H1 (cell line): ENCODE measurements around the gene NBPF3. TPM values are rescaled to one million over a fixed set of nuclear protein-coding genes. Genes with fewer than 3 reads are reported as not detected.

Experiments used
- CTCF ChIA-PET: fragments of 300-600 bp; sonication (Branson Sonifier 250); formaldehyde crosslinking; loops from one replicate; lab custom pipeline; 2021; ENCODE audit not compliant: partially characterized antibody; lab: Charles Lee
- POLR2A ChIA-PET: fragments of 300-600 bp; sonication (Branson Sonifier 250); formaldehyde crosslinking; loops from one replicate; lab custom pipeline; 2021; ENCODE audit warnings: inconsistent platforms; ENCODE audit not compliant: partially characterized antibody; lab: Charles Lee
- DNase-seq, 2 experiments: peaks; one replicate each; pipeline versions ENCODE4 v3.0.0 to v3.0.0-alpha.2; 2010 to 2022; ENCODE audit warnings: low spot score in 2 of 2, low read depth in 1 of 2, mixed read lengths in 1 of 2
- FAIRE-seq: peaks from 2 replicates; lab custom pipeline; 2011; peaks lifted over from hg19 to GRCh38; lab: Jason Lieb, UNC
- H2AFZ ChIP-seq: 2 replicates; pipeline ENCODE4 v1.8.1; 2012; ENCODE audit warnings: low read length, inconsistent platforms
- H2AK5ac ChIP-seq: 2 replicates; pipeline ENCODE4 v1.6.1; 2013; ENCODE audit warnings: low read depth, low read length
- H2BK120ac ChIP-seq: replicated peaks from 2 replicates; pipeline ENCODE3; 2013; ENCODE audit warnings: low read depth, low read length, inconsistent platforms
- H2BK12ac ChIP-seq: 2 replicates; pipeline ENCODE4 v1.6.1; 2013; ENCODE audit warnings: low read depth, low read length
- H2BK15ac ChIP-seq: 2 replicates; pipeline ENCODE4 v1.6.1; 2013; ENCODE audit warnings: low read length
- H2BK20ac ChIP-seq: 2 replicates; pipeline ENCODE4 v1.6.1; 2013; ENCODE audit warnings: low read length
- H2BK5ac ChIP-seq: 2 replicates; pipeline ENCODE4 v1.6.1; 2013; ENCODE audit warnings: low read depth, low read length
- H3K14ac ChIP-seq: 2 replicates; pipeline ENCODE4 v1.6.1; 2013; ENCODE audit warnings: inconsistent platforms; ENCODE audit not compliant: insufficient read length
- H3K18ac ChIP-seq: 2 replicates; pipeline ENCODE4 v1.6.1; 2013; ENCODE audit warnings: low read length; ENCODE audit errors: extremely low read depth
- H3K23ac ChIP-seq: 2 replicates; pipeline ENCODE4 v1.6.1; 2013; ENCODE audit warnings: inconsistent platforms; ENCODE audit not compliant: insufficient read length
- H3K23me2 ChIP-seq: 2 replicates; pipeline ENCODE4 v1.6.1; 2013; ENCODE audit warnings: low read depth, low read length
- H3K27ac ChIP-seq: 2 replicates; pipeline ENCODE4 v1.6.1; 2011; ENCODE audit warnings: low read depth, low read length, inconsistent platforms
- H3K27me3 ChIP-seq, 4 experiments: replicated peaks in 1 of 4; 1 replicate in 1 of 4; 2 replicates in 3 of 4; pipeline versions ENCODE4 v1.6.1 to v1.8.1; 2011 to 2013; ENCODE audit warnings: low read length in 3 of 4, mild to moderate bottlenecking in 3 of 4, inconsistent platforms in 2 of 4, mixed read lengths in 2 of 4, moderate library complexity in 1 of 4; ENCODE audit not compliant: control insufficient read depth in 3 of 4, insufficient read depth in 3 of 4; ENCODE audit errors: extremely low read depth in 1 of 4
- H3K36me3 ChIP-seq, 4 experiments: 2 replicates each; pipeline versions ENCODE4 v1.6.1 to v1.8.1; 2011 to 2013; ENCODE audit warnings: mild to moderate bottlenecking in 4 of 4, low read length in 3 of 4, moderate library complexity in 2 of 4, control low read depth in 1 of 4, inconsistent platforms in 1 of 4; ENCODE audit not compliant: insufficient read depth in 4 of 4, control insufficient read depth in 2 of 4
- H3K4ac ChIP-seq: replicated peaks from 2 replicates; pipeline ENCODE3; 2013; ENCODE audit warnings: low read length, low read depth, mixed read lengths, inconsistent platforms; ENCODE audit not compliant: insufficient read length
- H3K4me1 ChIP-seq, 4 experiments: replicated peaks in 1 of 4; 1 replicate in 1 of 4; 2 replicates in 3 of 4; pipeline versions ENCODE4 v1.6.1 to v1.8.1; 2011 to 2013; ENCODE audit warnings: low read length in 3 of 4, inconsistent platforms in 2 of 4, mixed read lengths in 1 of 4; ENCODE audit not compliant: insufficient read depth in 4 of 4, control insufficient read depth in 3 of 4
- H3K4me2 ChIP-seq, 2 experiments: 2 replicates each; pipeline versions ENCODE4 v1.6.1 to v1.8.1; 2011 to 2013; ENCODE audit warnings: low read depth in 2 of 2, low read length in 2 of 2, control low read depth in 1 of 2, inconsistent platforms in 1 of 2, mild to moderate bottlenecking in 1 of 2; ENCODE audit not compliant: insufficient read depth in 1 of 2
- H3K4me3 ChIP-seq, 4 experiments: fragments of 200-600, 300-600 bp in 1 of 4; sonication (generic), shearing (Covaris generic), sonication (Bioruptor Twin) in 1 of 4; 2 replicates each; pipeline versions ENCODE4 v1.5.1 to v1.8.1; 2011 to 2016; ENCODE audit warnings: low read length in 4 of 4, low read depth in 3 of 4, control low read depth in 2 of 4, inconsistent platforms in 2 of 4, mild to moderate bottlenecking in 2 of 4, mixed read lengths in 1 of 4, moderate library complexity in 1 of 4; ENCODE audit not compliant: insufficient read depth in 2 of 4; ENCODE audit errors: extremely low read depth in 1 of 4
- H3K56ac ChIP-seq: replicated peaks from 2 replicates; pipeline ENCODE3; 2013; ENCODE audit warnings: low read depth, mild to moderate bottlenecking, mixed read lengths, low read length, inconsistent platforms; ENCODE audit not compliant: insufficient read length
- H3K79me1 ChIP-seq: 2 replicates; pipeline ENCODE4 v1.6.1; 2013; ENCODE audit warnings: low read depth, low read length, control low read depth
- H3K79me2 ChIP-seq, 2 experiments: 2 replicates each; pipeline versions ENCODE4 v1.6.1 to v1.8.1; 2012 to 2013; ENCODE audit warnings: low read length in 2 of 2, mild to moderate bottlenecking in 2 of 2, inconsistent platforms in 1 of 2; ENCODE audit not compliant: insufficient read depth in 2 of 2, control insufficient read depth in 1 of 2
- H3K9ac ChIP-seq, 4 experiments: replicated peaks in 1 of 4; 1 replicate in 1 of 4; 2 replicates in 3 of 4; pipeline versions ENCODE4 v1.6.1 to v1.8.1; 2011 to 2013; ENCODE audit warnings: low read depth in 3 of 4, low read length in 3 of 4, control low read depth in 2 of 4, mild to moderate bottlenecking in 2 of 4, moderate library complexity in 2 of 4, inconsistent platforms in 1 of 4; ENCODE audit errors: extremely low read depth in 1 of 4
- H3K9me3 ChIP-seq, 2 experiments: 2 replicates each; pipeline versions ENCODE4 v1.6.1 to v1.8.1; 2012 to 2013; ENCODE audit warnings: mild to moderate bottlenecking in 2 of 2, moderate library complexity in 2 of 2, control low read depth in 1 of 2, inconsistent platforms in 1 of 2, low read depth in 1 of 2, low read length in 1 of 2, mixed read lengths in 1 of 2; ENCODE audit not compliant: insufficient read depth in 2 of 2
- H4K20me1 ChIP-seq, 2 experiments: replicated peaks in 1 of 2; 2 replicates each; pipeline versions ENCODE3 to v1.8.1; 2011 to 2013; ENCODE audit warnings: inconsistent platforms in 2 of 2, low read length in 2 of 2, mild to moderate bottlenecking in 1 of 2; ENCODE audit not compliant: insufficient read depth in 2 of 2, control insufficient read depth in 1 of 2
- H4K5ac ChIP-seq: 2 replicates; pipeline ENCODE4 v1.6.1; 2013; ENCODE audit warnings: low read length, low read depth, mixed read lengths, inconsistent platforms; ENCODE audit not compliant: insufficient read length
- H4K8ac ChIP-seq: 2 replicates; pipeline ENCODE4 v1.8.0; 2013; ENCODE audit warnings: mild to moderate bottlenecking, moderate library complexity, low read length, inconsistent platforms; ENCODE audit not compliant: insufficient read depth; ENCODE audit errors: extremely low read depth
- H4K91ac ChIP-seq: replicated peaks from 2 replicates; pipeline ENCODE3; 2013; ENCODE audit warnings: low read length, mixed read lengths, inconsistent platforms; ENCODE audit not compliant: insufficient read length
- CBX8 ChIP-seq: fragments of 300-800, 300-1000 bp; sonication (generic); IDR thresholded peaks from 2 replicates; pipeline ENCODE4 v1.7.1; 2016; ENCODE audit warnings: low read depth, low read length, borderline replicate concordance
- CTCF ChIP-seq, 3 experiments: IDR thresholded peaks; 1 replicate in 2 of 3; 2 replicates in 1 of 3; pipeline versions ENCODE4 v1.5.1 to v1.6.1; 2011; ENCODE audit warnings: low read length in 3 of 3, mild to moderate bottlenecking in 3 of 3, inconsistent platforms in 2 of 3, low read depth in 1 of 3, moderate library complexity in 1 of 3; ENCODE audit not compliant: insufficient read depth in 1 of 3; ENCODE audit errors: control extremely low read depth in 1 of 3
- EP300 ChIP-seq, 2 experiments: IDR thresholded peaks; 1 replicate in 1 of 2; 2 replicates in 1 of 2; pipeline ENCODE4 v1.6.1; 2011 to 2012; ENCODE audit warnings: low read depth in 2 of 2, low read length in 2 of 2, mild to moderate bottlenecking in 2 of 2, borderline replicate concordance in 1 of 2, inconsistent platforms in 1 of 2, moderate library complexity in 1 of 2
- EZH2 ChIP-seq: fragments of 200-600 bp; sonication (generic); IDR thresholded peaks from 2 replicates; pipeline ENCODE4 v1.7.1; 2012; ENCODE audit warnings: low read depth, mild to moderate bottlenecking, moderate library complexity, low read length, inconsistent platforms; ENCODE audit not compliant: severe bottlenecking
- JUN ChIP-seq: IDR thresholded peaks from 2 replicates; pipeline ENCODE4 v1.6.1; 2011; ENCODE audit warnings: low read depth, mild to moderate bottlenecking, improper control_type of control experiment, low read length
- KDM1A ChIP-seq: fragments of 200-600, 300-600 bp; sonication (generic); IDR thresholded peaks from 2 replicates; pipeline ENCODE4 v1.7.1; 2016; ENCODE audit warnings: mild to moderate bottlenecking, low read length, borderline replicate concordance
- POLR2A ChIP-seq, 2 experiments: IDR thresholded peaks; 1 replicate in 1 of 2; 2 replicates in 1 of 2; pipeline ENCODE4 v1.6.1; 2011; ENCODE audit warnings: low read depth in 2 of 2, low read length in 2 of 2, mild to moderate bottlenecking in 2 of 2; ENCODE audit errors: control extremely low read depth in 1 of 2
- SUZ12 ChIP-seq: fragments of 200-600 bp; sonication (generic); IDR thresholded peaks from 2 replicates; pipeline ENCODE4 v1.6.1; 2012; ENCODE audit warnings: mild to moderate bottlenecking, inconsistent platforms, low read length, moderate library complexity, mixed read lengths
- TCF12 ChIP-seq: IDR thresholded peaks from 2 replicates; pipeline ENCODE4 v1.6.1; 2011; ENCODE audit warnings: low read depth, mild to moderate bottlenecking, low read length
- USF2 ChIP-seq: IDR thresholded peaks from 2 replicates; pipeline ENCODE4 v1.6.1; 2011; ENCODE audit warnings: low read length, improper control_type of control experiment
- WGBS, 2 experiments: shearing (Covaris generic) in 1 of 2; methylation state at CpG; one replicate each; pipeline versions ENCODE4 v1.1.6 to v1.1.7; 2013 to 2015; ENCODE audit warnings: low lambda C conversion rate in 2 of 2, mixed read lengths in 2 of 2, inconsistent platforms in 1 of 2, low coverage in 1 of 2, missing lambda C conversion rate in 1 of 2; ENCODE audit not compliant: insufficient replicate concordance in 2 of 2, insufficient coverage in 1 of 2, insufficient read length in 1 of 2; ENCODE audit errors: extremely low coverage in 1 of 2, missing lambda C conversion rate in 1 of 2; 5-methylcytosine and 5-hydroxymethylcytosine counted together
- polyA plus RNA-seq, 7 experiments: library from polyadenylated mRNA; depleted of rRNA in 3 of 7; stranded (reverse) in 5 of 7; unstranded in 2 of 7; fragments of >200 nt in 5 of 7; fragments of 200-250 nt in 2 of 7; gene quantifications; 1 replicate in 5 of 7; 2 replicates in 1 of 7; 4 replicates in 1 of 7; pipeline versions ENCODE4 v1.2.1 to v1.2.3, GENCODE V29; 2011 to 2013; ENCODE audit warnings: missing spikeins in 2 of 7, mixed read lengths in 2 of 7
- total RNA-seq: library from RNA; stranded (reverse); fragmentation: NEBNext Ultra II Directional; extraction: Animal tissue kit (Norgen Biotek cat#: 25700); gene quantifications from 2 replicates; pipeline ENCODE4 v1.2.1, GENCODE V29; 2021

NBPF3 gene
- total and polyA plus RNA-seq, 2 of the 8 experiments (the other 6 are each of a cell fraction or from before 2014, with no cell fraction given), result 3.8 to 4.3 TPM

GRCh38 chr1:21524220-21524619 lies 84.3 kb downstream of the NBPF3 start:
- no peak overlapping the region for H2BK5ac ChIP-seq
- H4K20me1 ChIP-seq, result peaks cover 2 to 18% of the 10 kb centered on the region in 2 experiments
- H4K91ac ChIP-seq, result no peak overlapping the region
- peaks cover 18% of the 10 kb centered on the region for H3K79me1 ChIP-seq
- ChIA-PET POLR2A (interaction anchor here (0.9 to 1.9 kb wide), 5 partner anchors 11 to 51 kb away, joined by 3 to 5 read pairs (median 3); partner anchors contain the start of gene ALPL), CTCF (interaction anchor here (0.9 to 26.3 kb wide), 8 partner anchors 11 to 254 kb away, joined by 3 to 372 read pairs (median 4); no protein-coding TSS in a partner anchor)
- no peak overlapping the region for H3K4me2 ChIP-seq
- no peak overlapping the region for H2AFZ ChIP-seq
- 84% methylated on average over 5 of the region's 5 CpGs; no CpG with 5 or more reads in 1 of the 2 experiments for WGBS, 2 experiments
- H3K4ac ChIP-seq, result no peak overlapping the region
- no peak overlapping the region for H2AK5ac ChIP-seq
- no peak overlapping the region for H3K23ac ChIP-seq
- no peaks in the 10 kb centered on the region for H3K27me3 ChIP-seq
- H3K18ac ChIP-seq, result no peak overlapping the region
- DNase-seq (no peak), FAIRE-seq (no peak)
- H3K14ac ChIP-seq, result no peak overlapping the region
- H2BK12ac ChIP-seq, result no peak overlapping the region
- no peak overlapping the region for H4K8ac ChIP-seq
- H3K23me2 ChIP-seq, result no peaks in the 10 kb centered on the region
- no peak overlapping the region for H2BK20ac ChIP-seq
- no peak overlapping the region for H3K9ac ChIP-seq
- H3K56ac ChIP-seq, result no peak overlapping the region
- peaks cover 0 to 55% of the 10 kb centered on the region in 2 experiments; a peak in 3 of 4 replicates for H3K79me2 ChIP-seq
- H2BK120ac ChIP-seq, result no peak overlapping the region
- no peak overlapping the region for H2BK15ac ChIP-seq
- H4K5ac ChIP-seq, result no peak overlapping the region
- no peaks in the 10 kb centered on the region; a peak in 1 of 8 replicates for H3K36me3 ChIP-seq
- peaks cover 4 to 20% (median 8%) of the 10 kb centered on the region in 4 experiments for H3K4me1 ChIP-seq
- no peaks in the 10 kb centered on the region for H3K9me3 ChIP-seq
- no peak overlapping the region for H3K27ac ChIP-seq
- no peak overlapping the region for H3K4me3 ChIP-seq
- TF ChIP-seq EP300 (IDR thresholded peaks at IDR 0.05; ENCODE audit: borderline replicate concordance in 1 of 2, low read depth in 2 of 2, low read length in 2 of 2), result no peak
- no peak for TF ChIP-seq POLR2A (IDR thresholded peaks at IDR 0.05; ENCODE audit: control extremely low read depth in 1 of 2, low read depth in 2 of 2, low read length in 2 of 2)
- no peak for TF ChIP-seq JUN
- no peak for TF ChIP-seq EZH2
- TF ChIP-seq KDM1A, result no peak
- TF ChIP-seq CTCF (IDR thresholded peaks at IDR 0.05; ENCODE audit: control extremely low read depth in 1 of 3, insufficient read depth in 1 of 3, low read depth in 1 of 3, low read length in 3 of 3), result no peak
- TF ChIP-seq CBX8, result no peak
- TF ChIP-seq TCF12, result no peak
- no peak for TF ChIP-seq USF2
- TF ChIP-seq SUZ12, result no peak
